SHP77 (cell line): ENCODE data around the gene CFAP100.

Experiments
- DNase-seq, 2 experiments: peaks; one replicate each; lab custom pipeline; 2025; lab: John Stamatoyannopoulos, UW

CFAP100 gene

GRCh38 chr3:126481808-126482502, 87.2 kb downstream of the CFAP100 start:
- peak; percentile 30 to 64 for DNase-seq

GRCh38 chr3:126482503-126483255, 88.0 kb downstream of the CFAP100 start:
- no peak for DNase-seq

- DNase-seq, result no peak
Measured at GRCh38 chr3:126483321-126483761, 88.6 kb downstream of the CFAP100 start.

- no peak for DNase-seq
Measured at GRCh38 chr3:126484148-126484547, 89.4 kb downstream of the CFAP100 start.

GRCh38 chr3:126484662-126485061, 90.0 kb downstream of the CFAP100 start:
- DNase-seq, result no peak

- DNase-seq, result no peak
Measured at GRCh38 chr3:126485176-126485897, 90.6 kb downstream of the CFAP100 start.

GRCh38 chr3:126485956-126486355, 91.2 kb downstream of the CFAP100 start:
- no peak for DNase-seq
